ENCODE results near the gene WDR48. TPM values are rescaled to one million over a fixed set of nuclear protein-coding genes. Genes with fewer than 3 reads are reported as not detected.

Gene WDR48
- polyA plus RNA-seq, 1 donor from 2014 or later: 111 TPM

- Histone ChIP-seq H3K27ac (ENCODE audit: low read length) (no peak overlapping the region), H3K79me2 (replicated peaks; ENCODE audit: insufficient read depth, low read length) (no peaks in the 10 kb centered on the region), H3K9ac (ENCODE audit: low read length) (no peak overlapping the region), H3F3A (ENCODE audit: insufficient read depth, low read length, poor library complexity, severe bottlenecking) (no peaks in the 10 kb centered on the region), H2AFZ (ENCODE audit: low read depth, low read length) (no peak overlapping the region), H3K9me2 (ENCODE audit: insufficient read depth, low read length) (no peaks in the 10 kb centered on the region), H4K20me1 (ENCODE audit: insufficient read depth) (no peaks in the 10 kb centered on the region), H3K4me3 (ENCODE audit: low read length) (no peak overlapping the region), H3K9me3 (ENCODE audit: low read length) (no peaks in the 10 kb centered on the region), H3K4me2 (ENCODE audit: low read length) (no peak overlapping the region), H3K27me3 (ENCODE audit: insufficient read depth, low read depth, low read length) (no peaks in the 10 kb centered on the region), H3K36me3 (ENCODE audit: insufficient read depth, low read length) (no peaks in the 10 kb centered on the region)
- no peak for TF ChIP-seq REST (IDR thresholded peaks at IDR 0.05; ENCODE audit: borderline replicate concordance)
- no peak for TF ChIP-seq SMC3 (conservative IDR thresholded peaks at IDR 0.05; ENCODE audit: poor library complexity)
- no peak for TF ChIP-seq RAD21 (conservative IDR thresholded peaks at IDR 0.05)
- no peak for TF ChIP-seq CTCF (IDR thresholded peaks at IDR 0.05; ENCODE audit: poor library complexity, severe bottlenecking)
- TF ChIP-seq EZH2 (IDR thresholded peaks at IDR 0.05; ENCODE audit: borderline replicate concordance, insufficient read depth, low read length, poor library complexity, severe bottlenecking): no peak
- TF ChIP-seq POLR2AphosphoS5 (IDR thresholded peaks at IDR 0.05): no peak
- no peak for TF ChIP-seq EP300 (conservative IDR thresholded peaks at IDR 0.05; ENCODE audit: poor library complexity, severe bottlenecking)
- no peak for TF ChIP-seq MXI1 (conservative IDR thresholded peaks at IDR 0.05; ENCODE audit: poor library complexity, severe bottlenecking)
- no peak for TF ChIP-seq TAF1 (IDR thresholded peaks at IDR 0.05; ENCODE audit: low read depth)
Measured at GRCh38 chr3:39130693-39131265, 79.0 kb downstream of the WDR48 start.

GRCh38 chr3:39132096-39133092, 80.6 kb downstream of the WDR48 start:
- H3K27ac ChIP-seq (ENCODE audit: low read length): no peak overlapping the region
- no peaks in the 10 kb centered on the region for H3K36me3 ChIP-seq (ENCODE audit: insufficient read depth, low read length)
- no peaks in the 10 kb centered on the region for H3K79me2 ChIP-seq (replicated peaks; ENCODE audit: insufficient read depth, low read length)
- H3K4me3 ChIP-seq (ENCODE audit: low read length): no peak overlapping the region
- H3F3A ChIP-seq (ENCODE audit: insufficient read depth, low read length, poor library complexity, severe bottlenecking): no peaks in the 10 kb centered on the region
- H2AFZ ChIP-seq (ENCODE audit: low read depth, low read length): no peak overlapping the region
- TF ChIP-seq EZH2 (IDR thresholded peaks at IDR 0.05; ENCODE audit: borderline replicate concordance, insufficient read depth, low read length, poor library complexity, severe bottlenecking) (no peak), RAD21 (conservative IDR thresholded peaks at IDR 0.05) (no peak), EP300 (conservative IDR thresholded peaks at IDR 0.05; ENCODE audit: poor library complexity, severe bottlenecking) (no peak), POLR2AphosphoS5 (IDR thresholded peaks at IDR 0.05) (no peak), CTCF (IDR thresholded peaks at IDR 0.05; ENCODE audit: poor library complexity, severe bottlenecking) (no peak), REST (IDR thresholded peaks at IDR 0.05; ENCODE audit: borderline replicate concordance) (no peak), MXI1 (conservative IDR thresholded peaks at IDR 0.05; ENCODE audit: poor library complexity, severe bottlenecking) (no peak), SMC3 (conservative IDR thresholded peaks at IDR 0.05; ENCODE audit: poor library complexity) (no peak), TAF1 (IDR thresholded peaks at IDR 0.05; ENCODE audit: low read depth) (no peak)
- no peak overlapping the region for H3K9ac ChIP-seq (ENCODE audit: low read length)
- no peaks in the 10 kb centered on the region for H3K27me3 ChIP-seq (ENCODE audit: insufficient read depth, low read depth, low read length)
- H3K9me2 ChIP-seq (ENCODE audit: insufficient read depth, low read length): no peaks in the 10 kb centered on the region
- H4K20me1 ChIP-seq (ENCODE audit: insufficient read depth): no peaks in the 10 kb centered on the region
- no peaks in the 10 kb centered on the region for H3K9me3 ChIP-seq (ENCODE audit: low read length)
- H3K4me2 ChIP-seq (ENCODE audit: low read length): no peak overlapping the region

Data from neural cell (in vitro differentiated cells).